Tibial nerve (tissue), 4 donors: ENCODE data around the gene ZBTB17. TPM values are rescaled to one million over a fixed set of nuclear protein-coding genes. Genes with fewer than 3 reads are reported as not detected.
"Not testable (repeated sequence)": the region's sequence is repeated elsewhere in the genome, so short reads cannot be mapped to it uniquely, and the experiment has no call there.

Experiments used
- DNase-seq, 2 donors: peaks; one replicate each; pipeline ENCODE4 v3.0.0-alpha.2; 2019; ENCODE audit warnings: low spot score in 2 of 2
- H3K27ac ChIP-seq, 4 donors: fragments of 200-600 bp; sonication (generic) in 3 of 4; one replicate each; pipeline ENCODE4 v1.5.1; 2017 to 2019; ENCODE audit warnings: mild to moderate bottlenecking in 1 of 4
- H3K27me3 ChIP-seq, 2 donors: fragments of 200-600 bp; sonication (generic) in 1 of 2; one replicate each; pipeline versions ENCODE4 v1.5.1 to v1.6.0; 2017 to 2019
- H3K36me3 ChIP-seq, 3 donors: fragments of 200-600 bp; sonication (generic); one replicate each; pipeline ENCODE4 v1.5.1; 2018 to 2019
- H3K4me1 ChIP-seq, 4 donors: fragments of 200-600 bp; sonication (generic) in 3 of 4; one replicate each; pipeline ENCODE4 v1.5.1; 2017 to 2019
- H3K4me3 ChIP-seq, 4 donors: fragments of 200-600 bp; sonication (generic) in 3 of 4; one replicate each; pipeline ENCODE4 v1.5.1; 2017 to 2019; ENCODE audit warnings: mild to moderate bottlenecking in 1 of 4, moderate library complexity in 1 of 4
- H3K9me3 ChIP-seq, 4 donors: fragments of 200-600 bp; sonication (generic) in 3 of 4; one replicate each; pipeline ENCODE4 v1.5.1; 2017 to 2019
- CTCF ChIP-seq, 5 experiments: fragments of 200-600 bp in 3 of 5; fragments of 450-650 bp in 2 of 5; sonication (generic) in 3 of 5; IDR thresholded peaks; one replicate each; pipeline ENCODE4 v1.5.1; 2016 to 2019; ENCODE audit warnings: antibody characterized with exemption in 5 of 5, mild to moderate bottlenecking in 3 of 5, moderate library complexity in 2 of 5
- EP300 ChIP-seq, 2 donors: sonication (generic); formaldehyde crosslinking; IDR thresholded peaks; one replicate each; pipeline ENCODE4 v1.6.1; 2017; ENCODE audit warnings: antibody characterized with exemption in 2 of 2, mild to moderate bottlenecking in 1 of 2
- POLR2A ChIP-seq, 2 donors: fragments of 450-650 bp; IDR thresholded peaks; one replicate each; pipeline ENCODE4 v1.6.1; 2017; ENCODE audit warnings: antibody characterized with exemption in 2 of 2, mild to moderate bottlenecking in 2 of 2, moderate library complexity in 2 of 2
- WGBS, 2 donors: methylation state at CpG; one replicate each; pipeline ENCODE4 v1.1.5; 2018; 5-methylcytosine and 5-hydroxymethylcytosine counted together
- total RNA-seq, 4 donors: library from RNA; depleted of rRNA; stranded (reverse); fragments of >200 nt; gene quantifications; one replicate each; pipeline ENCODE4 v1.1.0, GENCODE V29; 2016

ZBTB17 gene
- total RNA-seq, 4 donors from 2014 or later: 34.5 to 85.2 (median 52.4) TPM

GRCh38 chr1:15985611-15986297 lies 9.9 kb upstream of the ZBTB17 start:
- Histone ChIP-seq H3K9me3 (peaks cover 0 to 6% (median 0%) of the 10 kb centered on the region in 4 donors), H3K4me3 (no peak overlapping the region), H3K4me1 (no peaks in the 10 kb centered on the region), H3K27me3 (no peaks in the 10 kb centered on the region), H3K27ac (no peak overlapping the region), H3K36me3 (no peaks in the 10 kb centered on the region)
- DNase-seq: no peak
- TF ChIP-seq POLR2A (IDR thresholded peaks at IDR 0.05): no peak
- TF ChIP-seq CTCF (IDR thresholded peaks at IDR 0.05): no peak
- no peak for TF ChIP-seq EP300 (IDR thresholded peaks at IDR 0.05)
- 64 to 70% methylated on average over 5 of the region's 5 CpGs for WGBS, 2 donors

GRCh38 chr1:15983275-15983674 lies 7.4 kb upstream of the ZBTB17 start:
- WGBS, 2 donors: 17 to 19% methylated on average over 1 of the region's 1 CpG
- H3K36me3 ChIP-seq: no peaks in the 10 kb centered on the region
- no peak for DNase-seq
- peaks cover 0 to 6% (median 0%) of the 10 kb centered on the region in 4 donors for H3K9me3 ChIP-seq
- H3K27me3 ChIP-seq: no peaks in the 10 kb centered on the region
- H3K4me1 ChIP-seq: no peaks in the 10 kb centered on the region
- no peak overlapping the region for H3K4me3 ChIP-seq
- TF ChIP-seq POLR2A (IDR thresholded peaks at IDR 0.05) (no peak), CTCF (IDR thresholded peaks at IDR 0.05) (no peak), EP300 (IDR thresholded peaks at IDR 0.05) (no peak)
- peak overlapping the region in 1 of 4 donors; percentile 4 for H3K27ac ChIP-seq

GRCh38 chr1:15981679-15982078 lies 5.8 kb upstream of the ZBTB17 start:
- no peak for DNase-seq
- TF ChIP-seq EP300 (IDR thresholded peaks at IDR 0.05): no peak
- no peak for TF ChIP-seq POLR2A (IDR thresholded peaks at IDR 0.05)
- TF ChIP-seq CTCF (IDR thresholded peaks at IDR 0.05): no peak
- Histone ChIP-seq H3K4me1 (no peaks in the 10 kb centered on the region), H3K36me3 (no peaks in the 10 kb centered on the region), H3K4me3 (no peak overlapping the region), H3K27ac (no peak overlapping the region), H3K27me3 (no peaks in the 10 kb centered on the region), H3K9me3 (peaks cover 0 to 6% (median 0%) of the 10 kb centered on the region in 4 donors)
- WGBS, 2 donors: 85 to 86% methylated on average over 3 of the region's 3 CpGs

GRCh38 chr1:15977947-15978346 lies 2.0 kb upstream of the ZBTB17 start:
- not testable (repeated sequence) for H3K36me3 ChIP-seq, H3K27ac ChIP-seq, H3K9me3 ChIP-seq, H3K27me3 ChIP-seq, H3K4me3 ChIP-seq, DNase-seq
- H3K4me1 ChIP-seq: peaks cover 0 to 28% (median 9%) of the 10 kb centered on the region in 4 donors
- WGBS, 2 donors: 95 to 97% methylated on average over 4 of the region's 4 CpGs

GRCh38 chr1:15975358-15975804 lies 520 bp downstream of the ZBTB17 start:
- peak overlapping the region; percentile 63 to 86 (median 85) for H3K27ac ChIP-seq
- WGBS, 2 donors: 1% methylated on average over 16 to 20 of the region's 47 CpGs

More at GRCh38 chr1:15975358-15975804, 520 bp downstream of the ZBTB17 start:
- peaks cover 0 to 31% (median 9%) of the 10 kb centered on the region in 4 donors for H3K4me1 ChIP-seq
- peaks cover 0 to 27% (median 0%) of the 10 kb centered on the region in 3 donors for H3K36me3 ChIP-seq
- H3K9me3 ChIP-seq: no peaks in the 10 kb centered on the region
- DNase-seq: no peak
- H3K4me3 ChIP-seq: peak overlapping the region; percentile 66 to 87 (median 82)
- H3K27me3 ChIP-seq: no peaks in the 10 kb centered on the region
- TF ChIP-seq CTCF (IDR thresholded peaks at IDR 0.05) (no peak), EP300 (IDR thresholded peaks at IDR 0.05) (no peak), POLR2A (IDR thresholded peaks at IDR 0.05) (no peak)
